Thymus (tissue), 11 donors: ENCODE results near the gene ATP2A2. TPM values are rescaled to one million over a fixed set of nuclear protein-coding genes. Genes with fewer than 3 reads are reported as not detected.

Experiments used
- DNase-seq, 9 donors: peaks; one replicate each; pipeline ENCODE4 v3.0.0-alpha.2; 2013; ENCODE audit warnings: low spot score in 9 of 9, low read depth in 6 of 9, missing footprints in 1 of 9
- H3K27ac ChIP-seq, 2 donors: one replicate each; pipeline ENCODE4 v1.5.1; 2013; ENCODE audit warnings: control low read depth in 1 of 2, low read depth in 1 of 2, low read length in 1 of 2, mild to moderate bottlenecking in 1 of 2, moderate library complexity in 1 of 2
- H3K27me3 ChIP-seq, 2 donors: one replicate each; pipeline ENCODE4 v1.5.1; 2013; ENCODE audit warnings: low read length in 1 of 2; ENCODE audit not compliant: control insufficient read depth in 2 of 2, insufficient read depth in 1 of 2
- H3K36me3 ChIP-seq, 2 donors: one replicate each; pipeline ENCODE4 v1.5.1; 2013; ENCODE audit warnings: low read length in 1 of 2, mild to moderate bottlenecking in 1 of 2, moderate library complexity in 1 of 2; ENCODE audit not compliant: control insufficient read depth in 2 of 2, insufficient read depth in 2 of 2
- H3K4me1 ChIP-seq, 2 donors: one replicate each; pipeline ENCODE4 v1.5.1; 2013; ENCODE audit warnings: low read length in 2 of 2; ENCODE audit not compliant: control insufficient read depth in 2 of 2, insufficient read depth in 2 of 2
- H3K4me3 ChIP-seq, 2 donors: one replicate each; pipeline ENCODE4 v1.5.1; 2013; ENCODE audit warnings: low read length in 2 of 2, control low read depth in 1 of 2, mild to moderate bottlenecking in 1 of 2
- H3K9me3 ChIP-seq, 2 donors: one replicate each; pipeline ENCODE4 v1.5.1; 2013; ENCODE audit warnings: low read length in 1 of 2, mild to moderate bottlenecking in 1 of 2; ENCODE audit not compliant: control insufficient read depth in 2 of 2, insufficient read depth in 1 of 2
- WGBS: extraction: QIAGEN DNeasy Blood & Tissue Kit; methylation state at CpG from one replicate; pipeline ENCODE4 v1.1.7; 2013; 5-methylcytosine and 5-hydroxymethylcytosine counted together
- polyA plus RNA-seq: library from polyadenylated mRNA; stranded (reverse); fragments of 200-250 nt; gene quantifications from one replicate; pipeline ENCODE4 v1.2.3, GENCODE V29; 2013
- total RNA-seq: library from RNA; stranded (reverse); fragments of 120-200 nt; gene quantifications from one replicate; pipeline ENCODE4 v1.2.4, GENCODE V29; 2013
- donor health status: healthy.

ATP2A2 gene
- total and polyA plus RNA-seq, 2 donors = 33.8 to 37.6 TPM

- 84% methylated on average over 5 of the region's 5 CpGs for WGBS
- Histone ChIP-seq H3K4me3 (no peak overlapping the region), H3K27me3 (no peaks in the 10 kb centered on the region), H3K27ac (peak overlapping the region; percentile 34 to 70), H3K4me1 (peaks cover 4 to 9% of the 10 kb centered on the region in 2 donors), H3K9me3 (no peaks in the 10 kb centered on the region), H3K36me3 (no peaks in the 10 kb centered on the region)
- DNase-seq = no peak
Observed at GRCh38 chr12:110270125-110270962, 10.7 kb upstream of the ATP2A2 start.

DNA sequence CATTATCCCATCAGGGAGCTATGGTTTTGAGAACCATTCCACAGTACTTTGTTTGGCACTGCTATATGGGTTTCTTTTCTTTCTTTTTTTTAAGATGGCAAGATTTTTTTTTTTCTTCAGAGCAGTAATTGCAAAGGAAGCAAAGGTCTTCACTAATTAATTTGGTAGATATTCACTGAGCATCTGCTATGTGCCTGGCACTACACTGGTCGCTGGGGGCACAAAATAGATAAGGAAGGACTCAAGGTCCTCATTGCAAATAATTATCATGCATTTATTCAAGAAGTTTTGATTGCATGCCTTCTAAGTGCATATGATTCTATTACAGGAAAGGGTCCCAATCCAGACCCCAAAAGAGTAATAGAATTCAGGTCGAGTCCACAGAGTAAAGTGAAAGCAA lies 10.0 kb upstream of the ATP2A2 start:
- WGBS = 93% methylated on average over 2 of the region's 2 CpGs
- no peak overlapping the region for H3K27ac ChIP-seq
- DNase-seq = no peak

DNA sequence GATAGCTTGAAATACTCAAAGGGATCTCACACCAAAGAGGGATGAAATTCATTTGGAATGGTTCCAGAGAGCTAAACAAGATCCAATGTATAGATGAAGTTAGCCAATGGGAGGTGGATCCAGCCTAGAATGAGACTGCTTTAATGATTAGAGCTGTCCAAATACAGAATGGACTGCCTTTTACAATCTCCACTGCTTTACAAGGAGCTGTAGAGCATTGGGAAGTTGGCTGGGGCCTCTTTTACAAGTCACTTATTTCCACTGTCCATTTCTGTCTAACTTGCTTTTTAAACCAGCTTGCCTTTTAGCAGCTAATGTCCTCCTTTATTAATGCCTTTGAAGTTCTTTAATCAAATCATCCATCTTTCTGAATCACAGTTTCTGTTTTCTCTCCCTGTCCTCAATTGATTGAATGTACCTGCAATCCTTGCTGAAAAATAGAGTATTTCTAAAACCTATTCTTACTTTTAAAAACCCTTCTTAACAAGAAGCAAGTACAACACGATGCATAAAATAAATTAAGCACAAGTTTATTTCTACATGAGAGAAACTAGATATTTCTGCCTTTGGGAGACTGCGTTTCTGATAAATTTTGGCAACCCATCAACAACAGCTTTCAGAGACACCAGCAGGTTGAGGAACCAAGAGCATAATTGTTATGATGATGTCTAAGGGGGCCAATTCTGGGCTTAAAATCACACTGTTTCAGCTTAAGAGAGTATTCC lies 3.4 kb upstream of the ATP2A2 start:
- no peak overlapping the region for H3K4me3 ChIP-seq
- no peak for DNase-seq
- no peak overlapping the region for H3K27ac ChIP-seq
- WGBS = 89% methylated on average over 2 of the region's 2 CpGs
- no peaks in the 10 kb centered on the region for H3K27me3 ChIP-seq
- no peaks in the 10 kb centered on the region for H3K9me3 ChIP-seq
- H3K4me1 ChIP-seq = peaks cover 5 to 9% of the 10 kb centered on the region in 2 donors
- no peaks in the 10 kb centered on the region for H3K36me3 ChIP-seq

More for the DNA sequence above, 10.0 kb upstream of the ATP2A2 start:
- Histone ChIP-seq H3K4me3 (no peak overlapping the region), H3K4me1 (peaks cover 4 to 9% of the 10 kb centered on the region in 2 donors), H3K36me3 (no peaks in the 10 kb centered on the region), H3K27me3 (no peaks in the 10 kb centered on the region), H3K9me3 (no peaks in the 10 kb centered on the region)

DNA sequence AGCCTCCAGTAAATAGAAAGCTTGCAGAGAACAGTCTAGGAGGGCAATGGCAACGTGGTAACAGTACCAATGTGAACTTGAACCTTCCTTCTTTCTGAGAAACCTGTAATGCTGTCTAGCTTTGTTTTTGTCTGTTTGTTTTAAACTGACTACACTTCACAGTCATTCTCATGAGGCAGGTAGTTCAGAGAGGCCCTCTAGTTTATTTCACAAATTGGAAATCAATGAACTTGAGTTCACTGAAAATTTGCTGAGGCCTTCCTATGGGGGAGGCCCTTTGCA lies 2.9 kb upstream of the ATP2A2 start:
- no peak overlapping the region for H3K27ac ChIP-seq
- no peaks in the 10 kb centered on the region for H3K27me3 ChIP-seq
- H3K36me3 ChIP-seq = no peaks in the 10 kb centered on the region
- H3K9me3 ChIP-seq = no peaks in the 10 kb centered on the region
- DNase-seq = no peak
- peaks cover 9 to 12% of the 10 kb centered on the region in 2 donors for H3K4me1 ChIP-seq
- 93% methylated on average over 1 of the region's 1 CpG for WGBS
- no peak overlapping the region for H3K4me3 ChIP-seq

- peaks cover 0 to 3% of the 10 kb centered on the region in 2 donors for H3K36me3 ChIP-seq
- peak overlapping the region; percentile 85 to 90 for H3K4me3 ChIP-seq
- 86% methylated on average over 14 of the region's 14 CpGs for WGBS
- H3K27me3 ChIP-seq = no peaks in the 10 kb centered on the region
- H3K4me1 ChIP-seq = peaks cover 10 to 12% of the 10 kb centered on the region in 2 donors
- no peak for DNase-seq
- H3K27ac ChIP-seq = peak overlapping the region; percentile 64
- no peaks in the 10 kb centered on the region for H3K9me3 ChIP-seq
Observed at GRCh38 chr12:110279566-110280375, 1.3 kb upstream of the ATP2A2 start.

GRCh38 chr12:110280392-110280778 lies 662 bp upstream of the ATP2A2 start:
- H3K27me3 ChIP-seq = no peaks in the 10 kb centered on the region
- peaks cover 12% of the 10 kb centered on the region in 2 donors for H3K4me1 ChIP-seq
- H3K4me3 ChIP-seq = peak overlapping the region; percentile 85 to 90
- peak overlapping the region; percentile 64 for H3K27ac ChIP-seq
- peaks cover 0 to 4% of the 10 kb centered on the region in 2 donors for H3K36me3 ChIP-seq
- DNase-seq = peak in 2 of 9 donors; percentile 29
- H3K9me3 ChIP-seq = no peaks in the 10 kb centered on the region
- WGBS = 5% methylated on average over 18 of the region's 18 CpGs

- H3K9me3 ChIP-seq = no peaks in the 10 kb centered on the region
- H3K36me3 ChIP-seq = peaks cover 0 to 12% of the 10 kb centered on the region in 2 donors
- under 1% methylated on average over 82 of the region's 82 CpGs for WGBS
- peak overlapping the region; percentile 76 to 91 for H3K27ac ChIP-seq
- peaks cover 12 to 14% of the 10 kb centered on the region in 2 donors for H3K4me1 ChIP-seq
- no peaks in the 10 kb centered on the region for H3K27me3 ChIP-seq
- peak overlapping the region; percentile 85 to 90 for H3K4me3 ChIP-seq
- peak in 5 of 9 donors; percentile 32 to 60 (median 44) for DNase-seq
Observed at GRCh38 chr12:110281549-110282299, 677 bp downstream of the ATP2A2 start.

GRCh38 chr12:110282300-110282860 lies 1.3 kb downstream of the ATP2A2 start:
- H3K36me3 ChIP-seq = peaks cover 0 to 13% of the 10 kb centered on the region in 2 donors
- DNase-seq = peak in 1 of 9 donors; percentile 17
- H3K4me3 ChIP-seq = peak overlapping the region; percentile 85 to 90
- peaks cover 12 to 14% of the 10 kb centered on the region in 2 donors for H3K4me1 ChIP-seq
- H3K9me3 ChIP-seq = no peaks in the 10 kb centered on the region
- no peaks in the 10 kb centered on the region for H3K27me3 ChIP-seq
- peak overlapping the region; percentile 49 to 91 for H3K27ac ChIP-seq
- WGBS = under 1% methylated on average over 8 of the region's 8 CpGs
